ENCODE data around the gene DNM1L. TPM values are rescaled to one million over a fixed set of nuclear protein-coding genes. Genes with fewer than 3 reads are reported as not detected.

DNM1L gene
- total RNA-seq, 1 donor from 2014 or later = 92.1 TPM

GRCh38 chr12:32661706-32662105 is 17.4 kb upstream of the DNM1L start:
- DNase-seq (ENCODE audit: low read depth) (no peak), FAIRE-seq (no peak)
- Histone ChIP-seq H3K79me2 (ENCODE audit: insufficient read depth, low read length) (no peaks in the 10 kb centered on the region), H3K9me3 (ENCODE audit: insufficient read depth, low read depth, low read length) (no peaks in the 10 kb centered on the region), H3K27me3 (ENCODE audit: insufficient read depth, low read length) (no peaks in the 10 kb centered on the region), H3K4me1 (ENCODE audit: insufficient read depth, low read length) (no peaks in the 10 kb centered on the region), H2AFZ (ENCODE audit: low read depth, low read length) (no peak overlapping the region), H3K36me3 (ENCODE audit: insufficient read depth, low read length) (no peaks in the 10 kb centered on the region), H3K9ac (ENCODE audit: low read length) (no peak overlapping the region), H3K4me3 (ENCODE audit: insufficient read depth, low read depth, low read length) (no peak overlapping the region), H3K4me2 (ENCODE audit: low read length) (no peak overlapping the region), H3K27ac (ENCODE audit: low read depth, low read length) (no peak overlapping the region), H4K20me1 (ENCODE audit: insufficient read depth, low read length) (no peaks in the 10 kb centered on the region)
- H3K4me1 Mint-ChIP-seq (ENCODE audit: low read depth, unreplicated experiment) = no peaks in the 10 kb centered on the region
- H3K36me3 Mint-ChIP-seq (ENCODE audit: low read depth, unreplicated experiment) = no peaks in the 10 kb centered on the region
- TF ChIP-seq EZH2 (IDR thresholded peaks at IDR 0.05; ENCODE audit: insufficient read depth, low read length) (no peak), CTCF (IDR thresholded peaks at IDR 0.05; ENCODE audit: insufficient read depth, low read depth, low read length) (no peak)
- H3K4me3 Mint-ChIP-seq (ENCODE audit: unreplicated experiment) = no peak overlapping the region
- no peaks in the 10 kb centered on the region for H3K9me3 Mint-ChIP-seq (ENCODE audit: unreplicated experiment)
- no peak overlapping the region for H3K27ac Mint-ChIP-seq (ENCODE audit: unreplicated experiment)
- H3K27me3 Mint-ChIP-seq (ENCODE audit: low read depth, unreplicated experiment) = peaks cover 2% of the 10 kb centered on the region

GRCh38 chr12:32662665-32663064 is 16.4 kb upstream of the DNM1L start:
- Histone ChIP-seq H3K79me2 (ENCODE audit: insufficient read depth, low read length) (no peaks in the 10 kb centered on the region), H3K27me3 (ENCODE audit: insufficient read depth, low read length) (no peaks in the 10 kb centered on the region), H3K36me3 (ENCODE audit: insufficient read depth, low read length) (no peaks in the 10 kb centered on the region), H3K9ac (ENCODE audit: low read length) (no peak overlapping the region), H2AFZ (ENCODE audit: low read depth, low read length) (no peak overlapping the region), H4K20me1 (ENCODE audit: insufficient read depth, low read length) (no peaks in the 10 kb centered on the region), H3K4me3 (ENCODE audit: insufficient read depth, low read depth, low read length) (no peak overlapping the region), H3K27ac (ENCODE audit: low read depth, low read length) (no peak overlapping the region), H3K4me1 (ENCODE audit: insufficient read depth, low read length) (no peaks in the 10 kb centered on the region), H3K4me2 (ENCODE audit: low read length) (no peak overlapping the region), H3K9me3 (ENCODE audit: insufficient read depth, low read depth, low read length) (no peaks in the 10 kb centered on the region)
- Mint-ChIP-seq H3K27ac (ENCODE audit: unreplicated experiment) (no peak overlapping the region), H3K27me3 (ENCODE audit: low read depth, unreplicated experiment) (peaks cover 2% of the 10 kb centered on the region), H3K4me3 (ENCODE audit: unreplicated experiment) (no peak overlapping the region), H3K36me3 (ENCODE audit: low read depth, unreplicated experiment) (no peaks in the 10 kb centered on the region), H3K9me3 (ENCODE audit: unreplicated experiment) (no peaks in the 10 kb centered on the region), H3K4me1 (ENCODE audit: low read depth, unreplicated experiment) (no peaks in the 10 kb centered on the region)
- TF ChIP-seq EZH2 (IDR thresholded peaks at IDR 0.05; ENCODE audit: insufficient read depth, low read length) (no peak), CTCF (IDR thresholded peaks at IDR 0.05; ENCODE audit: insufficient read depth, low read depth, low read length) (no peak)
- DNase-seq (ENCODE audit: low read depth) (no peak), FAIRE-seq (no peak)

- H3K79me2 ChIP-seq (ENCODE audit: insufficient read depth, low read length) = no peaks in the 10 kb centered on the region
- Mint-ChIP-seq H3K9me3 (ENCODE audit: unreplicated experiment) (peaks cover 10% of the 10 kb centered on the region), H3K4me1 (ENCODE audit: low read depth, unreplicated experiment) (no peaks in the 10 kb centered on the region), H3K27ac (ENCODE audit: unreplicated experiment) (no peak overlapping the region), H3K4me3 (ENCODE audit: unreplicated experiment) (no peak overlapping the region), H3K27me3 (ENCODE audit: low read depth, unreplicated experiment) (peaks cover 2% of the 10 kb centered on the region), H3K36me3 (ENCODE audit: low read depth, unreplicated experiment) (no peaks in the 10 kb centered on the region)
- no peak overlapping the region for H2AFZ ChIP-seq (ENCODE audit: low read depth, low read length)
- FAIRE-seq = no peak
- TF ChIP-seq EZH2 (IDR thresholded peaks at IDR 0.05; ENCODE audit: insufficient read depth, low read length) (no peak), CTCF (IDR thresholded peaks at IDR 0.05; ENCODE audit: insufficient read depth, low read depth, low read length) (no peak)
- no peak overlapping the region for H3K4me3 ChIP-seq (ENCODE audit: insufficient read depth, low read depth, low read length)
- H4K20me1 ChIP-seq (ENCODE audit: insufficient read depth, low read length) = no peaks in the 10 kb centered on the region
- no peaks in the 10 kb centered on the region for H3K36me3 ChIP-seq (ENCODE audit: insufficient read depth, low read length)
- H3K27me3 ChIP-seq (ENCODE audit: insufficient read depth, low read length) = no peaks in the 10 kb centered on the region
- no peaks in the 10 kb centered on the region for H3K9me3 ChIP-seq (ENCODE audit: insufficient read depth, low read depth, low read length)
- H3K27ac ChIP-seq (ENCODE audit: low read depth, low read length) = no peak overlapping the region
- H3K4me1 ChIP-seq (ENCODE audit: insufficient read depth, low read length) = no peaks in the 10 kb centered on the region
- H3K4me2 ChIP-seq (ENCODE audit: low read length) = no peak overlapping the region
- DNase-seq (ENCODE audit: low read depth) = no peak
- H3K9ac ChIP-seq (ENCODE audit: low read length) = no peak overlapping the region
Measured at GRCh38 chr12:32666018-32666417, 13.1 kb upstream of the DNM1L start.

All from astrocyte (in vitro differentiated cells and primary cell).